GM19324 (cell line): ENCODE results near the gene CD19.
"Not testable (repeated sequence)": the region's sequence is repeated elsewhere in the genome, so short reads cannot be mapped to it uniquely, and the experiment has no call there.

Experiments used
- ATAC-seq: cut with Tn5 transposase; IDR thresholded peaks from one replicate; pipeline ENCODE4 v1.9.1; 2021; ENCODE audit warnings: mild to moderate bottlenecking, moderate library complexity; ENCODE audit not compliant: unreplicated experiment, low FRiP score

Gene CD19

GRCh38 chr16:28935346-28935745 is 3.6 kb downstream of the CD19 start:
- no peak for ATAC-seq

GRCh38 chr16:28935924-28936783 is 4.4 kb downstream of the CD19 start:
- ATAC-seq = no peak

- no peak for ATAC-seq
Observed at GRCh38 chr16:28936784-28937155, 5.0 kb downstream of the CD19 start.

- no peak for ATAC-seq
Observed at GRCh38 chr16:28937222-28937876, 5.6 kb downstream of the CD19 start.

- no peak for ATAC-seq
Observed at GRCh38 chr16:28938721-28939120, 7.0 kb downstream of the CD19 start.

GRCh38 chr16:28939825-28940224 is 8.1 kb downstream of the CD19 start:
- ATAC-seq = not testable (repeated sequence)

GRCh38 chr16:28943281-28943680 is 11.5 kb downstream of the CD19 start:
- no peak for ATAC-seq

- ATAC-seq = no peak
Observed at GRCh38 chr16:28946681-28947080, 14.9 kb downstream of the CD19 start.

- ATAC-seq = peak; percentile 95
Observed at GRCh38 chr16:28950648-28951409, 19.1 kb downstream of the CD19 start, which contains the start of gene NFATC2IP. NFATC2IP (plus strand) TSS chr16:28950937; CDS start chr16:28951012, 75 bp downstream.

- ATAC-seq = no peak
Observed at GRCh38 chr16:28951410-28951943, 19.7 kb downstream of the CD19 start.

GRCh38 chr16:28958216-28958615 is 26.4 kb downstream of the CD19 start:
- no peak for ATAC-seq

- no peak for ATAC-seq
Observed at GRCh38 chr16:28958836-28959235, 27.1 kb downstream of the CD19 start.

- ATAC-seq = no peak
Observed at GRCh38 chr16:28964072-28964471, 32.3 kb downstream of the CD19 start.

GRCh38 chr16:28964496-28964895 is 32.7 kb downstream of the CD19 start:
- no peak for ATAC-seq

- ATAC-seq = no peak
Observed at GRCh38 chr16:28967156-28967555, 35.4 kb downstream of the CD19 start.

GRCh38 chr16:28969696-28970095 is 37.9 kb downstream of the CD19 start:
- not testable (repeated sequence) for ATAC-seq

- ATAC-seq = peak; percentile 9
Observed at GRCh38 chr16:28974007-28974436, 42.3 kb downstream of the CD19 start.

GRCh38 chr16:28974437-28975157 is 42.8 kb downstream of the CD19 start, which contains the start of gene SPNS1:
SPNS1 (plus strand) TSS chr16:28974778; CDS start chr16:28975152, 374 bp downstream.
- ATAC-seq = peak; percentile 87

GRCh38 chr16:28975158-28975599 is 43.4 kb downstream of the CD19 start:
- ATAC-seq = no peak
